Measurements from ENCODE around the gene EPB41L5. TPM values are rescaled to one million over a fixed set of nuclear protein-coding genes. Genes with fewer than 3 reads are reported as not detected.

The EPB41L5 gene
- total RNA-seq = 84.8 TPM

DNA sequence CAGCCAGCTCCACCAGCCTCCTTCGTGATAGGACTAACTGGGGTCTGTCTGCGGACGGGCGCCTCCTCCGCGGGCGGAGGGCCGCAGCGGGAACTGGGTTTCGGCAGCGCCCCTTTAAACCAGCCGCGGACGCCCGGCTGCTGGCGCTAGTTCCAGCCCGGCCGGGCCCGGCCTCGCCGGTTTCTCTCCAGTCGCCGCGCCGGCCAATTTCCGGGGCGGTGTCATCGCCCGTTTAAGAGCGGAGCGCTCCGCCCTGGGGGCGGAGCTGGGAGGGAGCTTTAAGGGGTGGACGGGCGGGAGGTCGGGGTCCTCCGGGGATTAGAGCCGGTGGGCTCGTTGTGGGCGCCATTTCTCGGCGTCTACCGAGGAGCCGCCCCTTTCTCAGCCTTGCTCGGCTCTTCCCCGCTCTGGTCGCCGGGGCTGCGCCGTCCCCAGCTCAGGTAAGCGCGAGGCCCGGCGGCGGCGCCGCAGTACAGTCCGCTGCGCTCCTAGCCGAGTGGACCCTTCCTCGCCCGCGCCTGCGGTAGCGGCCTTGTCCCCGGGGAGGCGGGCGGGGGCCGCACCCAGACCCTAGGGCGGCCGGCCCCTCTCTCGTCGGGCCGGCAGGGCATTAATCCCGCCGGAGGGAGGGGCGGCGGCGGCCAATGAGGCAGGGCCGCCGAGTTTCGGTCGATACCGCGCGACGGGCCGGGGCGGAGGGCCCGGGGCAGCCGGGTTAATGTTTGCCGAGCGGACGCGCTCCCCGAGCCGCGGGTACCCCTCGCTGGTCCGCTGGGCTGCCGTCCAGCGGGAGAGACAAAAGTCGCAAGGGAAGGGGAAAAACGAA is at the start of gene EPB41L5:
Gene EPB41L5 (plus strand): TSS at position 307 of the 826 bp plus-strand sequence. CDS start 6,008 bp downstream, outside the sequence.

DNA sequence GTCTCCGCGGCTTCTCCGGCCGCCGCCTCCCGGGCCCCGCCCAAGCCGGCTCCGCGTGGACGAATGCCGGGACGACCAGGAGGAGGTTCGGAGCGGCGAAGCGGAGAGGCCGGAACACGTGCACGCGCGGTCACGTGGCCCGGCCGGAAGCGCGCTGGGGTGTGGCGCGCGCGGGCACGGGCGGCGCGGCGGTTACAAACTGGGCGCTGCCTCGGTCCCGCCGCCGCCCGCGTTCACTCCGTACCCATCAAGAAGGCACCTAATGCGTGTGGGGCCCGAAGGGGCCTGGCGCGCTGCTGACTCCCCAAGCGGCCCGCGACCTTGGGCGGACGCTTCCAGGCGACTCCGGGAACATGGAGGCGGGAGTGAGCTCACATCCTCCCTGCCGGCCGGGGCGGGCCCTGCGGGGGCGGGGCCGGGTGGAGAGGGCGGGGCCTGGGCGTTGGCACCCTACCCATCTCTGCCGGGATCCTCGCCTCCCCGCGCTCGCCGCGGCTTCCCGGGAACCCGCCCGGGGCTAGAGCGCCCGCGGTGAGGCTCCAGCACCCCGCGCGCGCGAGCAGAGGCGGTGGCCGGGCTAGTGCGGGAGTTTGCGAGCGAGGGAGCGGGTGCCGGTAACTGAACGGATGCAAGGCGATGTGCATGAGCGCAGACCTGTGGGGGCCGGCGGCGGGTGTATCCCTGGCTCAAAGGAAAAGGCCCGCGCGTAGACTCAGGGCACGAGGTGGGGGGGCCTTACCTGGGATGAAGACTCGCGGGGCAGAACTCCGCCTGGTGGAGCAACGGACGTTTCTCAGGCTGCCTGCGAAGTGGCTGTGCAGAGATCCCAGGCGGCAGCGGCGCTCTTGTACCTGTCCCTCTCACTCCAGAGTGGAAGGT is 210.4 kb downstream of the EPB41L5 start, which contains the start of gene TMEM185B:
Gene TMEM185B (minus strand): TSS at position 367 of the 879 bp plus-strand sequence. CDS start 424 bp downstream, outside the sequence.

Small RNA genes lying within 50 kb of the gene (small RNA-seq; reads per million reads assigned to genes)
- gene MTND4LP14 (ENCODE audit: low replicate concordance) (not detected), gene RF00019 (ENCODE audit: low replicate concordance) (not detected)

Other genes starting within 250 kb of the EPB41L5 start
- 34.2 TPM for gene TMEM185B, start 210.3 kb downstream of the EPB41L5 start, total RNA-seq
- gene RALB, start 239.8 kb downstream of the EPB41L5 start, total RNA-seq = 41.0 TPM